K562 (cell line): Measurements from ENCODE around the gene FXYD4. TPM values are rescaled to one million over a fixed set of nuclear protein-coding genes. Genes with fewer than 3 reads are reported as not detected.

Experiments
- ARHGAP35 ChIP-seq: fragments of 450-650 bp; IDR thresholded peaks from 2 replicates; pipeline ENCODE4 v1.6.1; 2018; ENCODE audit not compliant: partially characterized antibody
- CREB1 ChIP-seq, 2 experiments: sonication (generic) in 1 of 2; formaldehyde crosslinking in 1 of 2; IDR thresholded peaks; 2 replicates each; pipeline versions ENCODE4 v1.6.1 to v1.8.0; 2012 to 2022; ENCODE audit warnings: inconsistent platforms in 1 of 2, mild to moderate bottlenecking in 1 of 2, missing genetic modification reagents in 1 of 2, moderate library complexity in 1 of 2
- DPF2 ChIP-seq: fragments of 450-650 bp; IDR thresholded peaks from 2 replicates; pipeline ENCODE4 v1.6.1; 2016
- FOXA3 ChIP-seq, 2 experiments: fragments of 450-650 bp in 1 of 2; sonication (generic) in 1 of 2; formaldehyde crosslinking; IDR thresholded peaks in 1 of 2; conservative IDR thresholded peaks in 1 of 2; 2 replicates each; pipeline versions ENCODE4 v1.4.0 to v1.8.0; 2020 to 2022; ENCODE audit warnings: mild to moderate bottlenecking in 2 of 2, missing genetic modification reagents in 1 of 2
- HDAC6 ChIP-seq: IDR thresholded peaks from 2 replicates; pipeline ENCODE4 v1.6.1; 2012; ENCODE audit warnings: low read depth, mild to moderate bottlenecking, control low read depth, inconsistent platforms, low read length, moderate library complexity
- ILK ChIP-seq: fragments of 450-650 bp; IDR thresholded peaks from 2 replicates; pipeline ENCODE4 v1.6.1; 2016; ENCODE audit warnings: missing genetic modification characterization, low read depth, mild to moderate bottlenecking, missing compliant biosample characterization, moderate library complexity, borderline replicate concordance
- IRF2 ChIP-seq: sonication (generic); formaldehyde crosslinking; IDR thresholded peaks from 2 replicates; pipeline ENCODE4 v1.8.1; 2022; ENCODE audit warnings: mild to moderate bottlenecking, missing genetic modification reagents
- KAT7 ChIP-seq: sonication (generic); formaldehyde crosslinking; IDR thresholded peaks from 2 replicates; pipeline ENCODE4 v1.8.0; 2022; ENCODE audit warnings: missing genetic modification reagents, mild to moderate bottlenecking, borderline replicate concordance
- POLR2G ChIP-seq: fragments of 200-400 bp; formaldehyde crosslinking; IDR thresholded peaks from 2 replicates; pipeline ENCODE4 v1.6.1; 2017; ENCODE audit warnings: low read depth, mild to moderate bottlenecking, antibody characterized with exemption, low read length, moderate library complexity
- RUNX1 ChIP-seq: sonication (generic); IDR thresholded peaks from 2 replicates; pipeline ENCODE4 v1.6.1; 2016; ENCODE audit warnings: antibody characterized with exemption, low read depth
- STAG1 ChIP-seq: sonication (generic); formaldehyde crosslinking; IDR thresholded peaks from 2 replicates; pipeline ENCODE4 v1.5.0; 2020; ENCODE audit warnings: missing genetic modification reagents, borderline replicate concordance
- ZNF121 ChIP-seq: sonication (generic); formaldehyde crosslinking; conservative IDR thresholded peaks from 2 replicates; pipeline ENCODE4 v1.8.0; 2022; ENCODE audit warnings: missing genetic modification reagents
- ZNF165 ChIP-seq: fragments of 250-450 bp; sonication (Bioruptor Pico); IDR thresholded peaks from 2 replicates; pipeline ENCODE4 v1.4.0; 2020; ENCODE audit warnings: borderline replicate concordance
- ZNF3 ChIP-seq: fragments of 250-450 bp; sonication (Bioruptor Pico); IDR thresholded peaks from 2 replicates; pipeline ENCODE4 v1.5.0; 2021; ENCODE audit warnings: mild to moderate bottlenecking, moderate library complexity
- ZSCAN32 ChIP-seq: fragments of 450-650 bp; formaldehyde crosslinking; IDR thresholded peaks from 2 replicates; pipeline ENCODE4 v1.4.0; 2020; ENCODE audit warnings: mild to moderate bottlenecking, moderate library complexity
- polyA plus RNA-seq, 8 experiments: library from polyadenylated mRNA; depleted of rRNA in 4 of 8; stranded (reverse) in 5 of 8; unstranded in 3 of 8; fragments of >200 nt; fragmentation: Nextera tagmentation in 2 of 8; fragmentation: Illumina TruSeq in 1 of 8; extraction: Ambion mirVana in 2 of 8; extraction: Trizol in 1 of 8; gene quantifications; 2 replicates each; pipeline versions ENCODE4 v1.2.1 to v1.2.3, GENCODE V29; 2011 to 2014; ENCODE audit warnings: inconsistent platforms in 1 of 8, missing spikeins in 1 of 8
- total RNA-seq, 7 experiments: library from RNA; depleted of rRNA in 6 of 7; stranded (reverse); fragments of >200 nt in 6 of 7; fragmentation: Illumina TruSeq in 2 of 7; extraction: Trizol in 2 of 7; gene quantifications; 2 replicates each; pipeline versions ENCODE4 v1.2.1 to v1.2.3, GENCODE V29; 2011 to 2021; ENCODE audit warnings: low replicate concordance in 1 of 7
- TF ChIP-seq, protein P1 (sequence below): sonication (generic); formaldehyde crosslinking; IDR thresholded peaks from 2 replicates; pipeline ENCODE4 v1.8.0; 2023; ENCODE audit warnings: mild to moderate bottlenecking, missing genetic modification reagents
- TF ChIP-seq, protein P2 (sequence below): sonication (generic); formaldehyde crosslinking; IDR thresholded peaks from 2 replicates; pipeline ENCODE4 v1.8.0; 2022; ENCODE audit warnings: mild to moderate bottlenecking, low read depth, missing genetic modification reagents
- TF ChIP-seq, protein P3 (sequence below): sonication (generic); formaldehyde crosslinking; IDR thresholded peaks from 2 replicates; pipeline ENCODE4 v1.8.0; 2022; ENCODE audit warnings: mild to moderate bottlenecking, missing genetic modification reagents
- TF ChIP-seq, protein P4 (sequence below): sonication (generic); formaldehyde crosslinking; IDR thresholded peaks from 2 replicates; pipeline ENCODE4 v1.8.0; 2023; ENCODE audit warnings: mild to moderate bottlenecking, missing genetic modification reagents

Gene FXYD4
- total and polyA plus RNA-seq, 9 of the 15 experiments (the other 6 are each of a cell fraction or from before 2014, with no cell fraction given), result not detected

DNA sequence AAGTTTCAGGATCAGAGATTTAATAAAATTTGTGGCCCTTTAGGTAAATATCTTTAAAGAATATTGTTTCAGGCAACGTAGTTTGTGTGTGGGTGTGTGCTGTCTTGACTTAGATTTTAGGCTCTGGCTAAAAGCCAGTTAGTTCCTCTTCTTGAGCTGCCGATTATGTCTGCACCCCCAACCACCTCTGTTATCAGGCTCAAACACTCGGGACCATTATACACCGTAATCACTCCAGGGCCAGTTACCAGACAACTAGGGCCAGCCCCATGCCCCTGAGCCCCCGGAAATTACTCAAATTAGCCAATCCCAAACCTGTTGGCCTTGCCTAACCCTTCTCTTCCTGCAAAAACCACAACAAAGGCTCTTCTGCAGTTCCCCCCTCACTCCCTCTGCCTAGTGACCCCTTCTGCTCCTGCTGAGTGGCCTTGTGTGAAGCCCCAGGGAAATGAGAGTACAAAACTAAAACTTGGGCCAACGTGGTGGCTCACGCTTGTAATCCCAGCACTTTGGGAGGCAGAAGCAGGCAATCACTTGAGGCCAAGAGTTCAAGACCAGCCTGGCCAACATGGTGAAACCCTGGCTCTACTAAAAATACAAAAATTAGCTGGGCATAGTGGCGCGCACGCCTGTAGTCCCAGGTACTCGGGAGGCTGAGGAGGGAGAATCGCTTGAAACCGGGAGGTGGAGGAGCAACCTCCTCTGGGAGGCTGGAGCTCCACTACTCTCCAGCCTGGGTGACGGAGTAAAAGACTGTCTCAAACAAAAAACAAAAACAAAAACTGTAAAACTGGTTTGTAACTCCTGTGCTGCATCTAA is 46.7 kb downstream of the FXYD4 start (continued):
- TF ChIP-seq, protein P1, sequence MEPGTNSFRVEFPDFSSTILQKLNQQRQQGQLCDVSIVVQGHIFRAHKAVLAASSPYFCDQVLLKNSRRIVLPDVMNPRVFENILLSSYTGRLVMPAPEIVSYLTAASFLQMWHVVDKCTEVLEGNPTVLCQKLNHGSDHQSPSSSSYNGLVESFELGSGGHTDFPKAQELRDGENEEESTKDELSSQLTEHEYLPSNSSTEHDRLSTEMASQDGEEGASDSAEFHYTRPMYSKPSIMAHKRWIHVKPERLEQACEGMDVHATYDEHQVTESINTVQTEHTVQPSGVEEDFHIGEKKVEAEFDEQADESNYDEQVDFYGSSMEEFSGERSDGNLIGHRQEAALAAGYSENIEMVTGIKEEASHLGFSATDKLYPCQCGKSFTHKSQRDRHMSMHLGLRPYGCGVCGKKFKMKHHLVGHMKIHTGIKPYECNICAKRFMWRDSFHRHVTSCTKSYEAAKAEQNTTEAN (CRISPR knock-in tag), result 0 out of 2 replicates have a peak, but pooled peaks have one; percentile 48
- TF ChIP-seq, protein P2, sequence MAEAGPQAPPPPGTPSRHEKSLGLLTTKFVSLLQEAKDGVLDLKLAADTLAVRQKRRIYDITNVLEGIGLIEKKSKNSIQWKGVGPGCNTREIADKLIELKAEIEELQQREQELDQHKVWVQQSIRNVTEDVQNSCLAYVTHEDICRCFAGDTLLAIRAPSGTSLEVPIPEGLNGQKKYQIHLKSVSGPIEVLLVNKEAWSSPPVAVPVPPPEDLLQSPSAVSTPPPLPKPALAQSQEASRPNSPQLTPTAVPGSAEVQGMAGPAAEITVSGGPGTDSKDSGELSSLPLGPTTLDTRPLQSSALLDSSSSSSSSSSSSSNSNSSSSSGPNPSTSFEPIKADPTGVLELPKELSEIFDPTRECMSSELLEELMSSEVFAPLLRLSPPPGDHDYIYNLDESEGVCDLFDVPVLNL (CRISPR knock-in tag), result no peak
- TF ChIP-seq HDAC6 (no peak), ZSCAN32 (CRISPR knock-in tag) (peak; percentile 61; the same call in 1 of the 2 replicates), CREB1 (IDR thresholded peaks at IDR 0.05) (peak; percentile 77), CREB1 (CRISPR knock-in tag; IDR thresholded peaks at IDR 0.05) (peak; percentile 54; the same call in 1 of the 2 replicates), STAG1 (CRISPR knock-in tag) (no peak), DPF2 (peak; percentile 100), POLR2G (no peak), ZNF165 (CRISPR knock-in tag) (peak; percentile 96), IRF2 (no peak), ZNF121 (CRISPR knock-in tag) (peak; percentile 69), RUNX1 (peak; percentile 95), ARHGAP35 (no peak), FOXA3 (CRISPR knock-in tag; conservative IDR thresholded peaks at IDR 0.05 in 1 of 2, IDR thresholded peaks at IDR 0.05 in 1 of 2) (peak in 1 of 2 experiments; percentile 42; a peak in 1 of 4 replicates), ZNF3 (CRISPR knock-in tag) (peak; percentile 62; the same call in 1 of the 2 replicates), ILK (tag) (no peak), KAT7 (CRISPR knock-in tag) (peak; percentile 84; the same call in 1 of the 2 replicates)
- TF ChIP-seq, protein P3, sequence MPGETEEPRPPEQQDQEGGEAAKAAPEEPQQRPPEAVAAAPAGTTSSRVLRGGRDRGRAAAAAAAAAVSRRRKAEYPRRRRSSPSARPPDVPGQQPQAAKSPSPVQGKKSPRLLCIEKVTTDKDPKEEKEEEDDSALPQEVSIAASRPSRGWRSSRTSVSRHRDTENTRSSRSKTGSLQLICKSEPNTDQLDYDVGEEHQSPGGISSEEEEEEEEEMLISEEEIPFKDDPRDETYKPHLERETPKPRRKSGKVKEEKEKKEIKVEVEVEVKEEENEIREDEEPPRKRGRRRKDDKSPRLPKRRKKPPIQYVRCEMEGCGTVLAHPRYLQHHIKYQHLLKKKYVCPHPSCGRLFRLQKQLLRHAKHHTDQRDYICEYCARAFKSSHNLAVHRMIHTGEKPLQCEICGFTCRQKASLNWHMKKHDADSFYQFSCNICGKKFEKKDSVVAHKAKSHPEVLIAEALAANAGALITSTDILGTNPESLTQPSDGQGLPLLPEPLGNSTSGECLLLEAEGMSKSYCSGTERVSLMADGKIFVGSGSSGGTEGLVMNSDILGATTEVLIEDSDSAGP, result no peak
- TF ChIP-seq, protein P4, sequence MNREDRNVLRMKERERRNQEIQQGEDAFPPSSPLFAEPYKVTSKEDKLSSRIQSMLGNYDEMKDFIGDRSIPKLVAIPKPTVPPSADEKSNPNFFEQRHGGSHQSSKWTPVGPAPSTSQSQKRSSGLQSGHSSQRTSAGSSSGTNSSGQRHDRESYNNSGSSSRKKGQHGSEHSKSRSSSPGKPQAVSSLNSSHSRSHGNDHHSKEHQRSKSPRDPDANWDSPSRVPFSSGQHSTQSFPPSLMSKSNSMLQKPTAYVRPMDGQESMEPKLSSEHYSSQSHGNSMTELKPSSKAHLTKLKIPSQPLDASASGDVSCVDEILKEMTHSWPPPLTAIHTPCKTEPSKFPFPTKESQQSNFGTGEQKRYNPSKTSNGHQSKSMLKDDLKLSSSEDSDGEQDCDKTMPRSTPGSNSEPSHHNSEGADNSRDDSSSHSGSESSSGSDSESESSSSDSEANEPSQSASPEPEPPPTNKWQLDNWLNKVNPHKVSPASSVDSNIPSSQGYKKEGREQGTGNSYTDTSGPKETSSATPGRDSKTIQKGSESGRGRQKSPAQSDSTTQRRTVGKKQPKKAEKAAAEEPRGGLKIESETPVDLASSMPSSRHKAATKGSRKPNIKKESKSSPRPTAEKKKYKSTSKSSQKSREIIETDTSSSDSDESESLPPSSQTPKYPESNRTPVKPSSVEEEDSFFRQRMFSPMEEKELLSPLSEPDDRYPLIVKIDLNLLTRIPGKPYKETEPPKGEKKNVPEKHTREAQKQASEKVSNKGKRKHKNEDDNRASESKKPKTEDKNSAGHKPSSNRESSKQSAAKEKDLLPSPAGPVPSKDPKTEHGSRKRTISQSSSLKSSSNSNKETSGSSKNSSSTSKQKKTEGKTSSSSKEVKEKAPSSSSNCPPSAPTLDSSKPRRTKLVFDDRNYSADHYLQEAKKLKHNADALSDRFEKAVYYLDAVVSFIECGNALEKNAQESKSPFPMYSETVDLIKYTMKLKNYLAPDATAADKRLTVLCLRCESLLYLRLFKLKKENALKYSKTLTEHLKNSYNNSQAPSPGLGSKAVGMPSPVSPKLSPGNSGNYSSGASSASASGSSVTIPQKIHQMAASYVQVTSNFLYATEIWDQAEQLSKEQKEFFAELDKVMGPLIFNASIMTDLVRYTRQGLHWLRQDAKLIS, result peak; percentile 97
